ENCODE data around the gene RAP1A. TPM values are rescaled to one million over a fixed set of nuclear protein-coding genes. Genes with fewer than 3 reads are reported as not detected.

Gene RAP1A
- total RNA-seq, 4 donors from 2014 or later: 34.0 to 87.2 (median 57.7) TPM

GRCh38 chr1:111691886-111692285 is 72.3 kb downstream of the RAP1A start:
- Histone ChIP-seq H3K4me3 (no peak overlapping the region), H3K4me1 (peaks cover 0 to 21% (median 12%) of the 10 kb centered on the region in 4 donors), H3K9me3 (no peaks in the 10 kb centered on the region), H3K36me3 (peaks cover 0 to 20% (median 6%) of the 10 kb centered on the region in 4 donors), H3K27ac (no peak overlapping the region), H3K27me3 (no peaks in the 10 kb centered on the region)
- in situ Hi-C loops (cut with MboI; ENCODE audit: low pct_ligation_motif_present in 1 of 4, low pct_unique_long_range_greater_than_20kb in 1 of 4, low sequenced_read_pairs in 3 of 4): no loop called here
- intact Hi-C loops (cut with DNase I; ENCODE audit: low total_unique reads): no loop called here
- TF ChIP-seq POLR2AphosphoS5 (IDR thresholded peaks at IDR 0.05) (no peak), CTCF (IDR thresholded peaks at IDR 0.05) (no peak), POLR2A (IDR thresholded peaks at IDR 0.05) (no peak), EP300 (IDR thresholded peaks at IDR 0.05; ENCODE audit: low read depth) (no peak)
- no peak for DNase-seq
- 83 to 85% methylated on average over 1 of the region's 1 CpG for WGBS, 2 donors (ENCODE audit: low coverage in 1 of 2)

- Histone ChIP-seq H3K9me3 (no peaks in the 10 kb centered on the region), H3K36me3 (peaks cover 0 to 55% (median 26%) of the 10 kb centered on the region in 4 donors), H3K4me3 (no peak overlapping the region), H3K27me3 (no peaks in the 10 kb centered on the region), H3K4me1 (peaks cover 0 to 9% (median 4%) of the 10 kb centered on the region in 4 donors), H3K27ac (no peak overlapping the region)
- WGBS, 2 donors (ENCODE audit: low coverage in 1 of 2): 50 to 91% methylated on average over 1 of the region's 1 CpG
- TF ChIP-seq CTCF (IDR thresholded peaks at IDR 0.05): no peak
- no peak for TF ChIP-seq EP300 (IDR thresholded peaks at IDR 0.05; ENCODE audit: low read depth)
- no peak for TF ChIP-seq POLR2AphosphoS5 (IDR thresholded peaks at IDR 0.05)
- TF ChIP-seq POLR2A (IDR thresholded peaks at IDR 0.05): no peak
- intact Hi-C loops (cut with DNase I; ENCODE audit: low total_unique reads) (no loop called here), in situ Hi-C loops (cut with MboI; ENCODE audit: low pct_ligation_motif_present in 1 of 4, low pct_unique_long_range_greater_than_20kb in 1 of 4, low sequenced_read_pairs in 3 of 4) (no loop called here)
- DNase-seq: no peak
These were observed 76.2 kb downstream of the RAP1A start for GRCh38 chr1:111695801-111696200.

- no peak for DNase-seq
- intact Hi-C loops (cut with DNase I; ENCODE audit: low total_unique reads): no loop called here
- Histone ChIP-seq H3K27ac (no peak overlapping the region), H3K27me3 (no peaks in the 10 kb centered on the region), H3K36me3 (peaks cover 0 to 58% (median 28%) of the 10 kb centered on the region in 4 donors), H3K9me3 (no peaks in the 10 kb centered on the region), H3K4me1 (peaks cover 0 to 4% (median 2%) of the 10 kb centered on the region in 4 donors), H3K4me3 (no peak overlapping the region)
- TF ChIP-seq POLR2AphosphoS5 (IDR thresholded peaks at IDR 0.05) (no peak), EP300 (IDR thresholded peaks at IDR 0.05; ENCODE audit: low read depth) (no peak), CTCF (IDR thresholded peaks at IDR 0.05) (no peak), POLR2A (IDR thresholded peaks at IDR 0.05) (no peak)
- in situ Hi-C loops (cut with MboI; ENCODE audit: low pct_ligation_motif_present in 1 of 4, low pct_unique_long_range_greater_than_20kb in 1 of 4, low sequenced_read_pairs in 3 of 4): no loop called here
These were observed 76.7 kb downstream of the RAP1A start for GRCh38 chr1:111696330-111696729.

GRCh38 chr1:111699268-111699667 is 79.7 kb downstream of the RAP1A start:
- Histone ChIP-seq H3K27me3 (no peaks in the 10 kb centered on the region), H3K9me3 (no peaks in the 10 kb centered on the region), H3K4me3 (no peak overlapping the region), H3K4me1 (no peaks in the 10 kb centered on the region), H3K27ac (no peak overlapping the region), H3K36me3 (peaks cover 0 to 62% (median 32%) of the 10 kb centered on the region in 4 donors)
- TF ChIP-seq POLR2A (IDR thresholded peaks at IDR 0.05): no peak
- TF ChIP-seq CTCF (IDR thresholded peaks at IDR 0.05): no peak
- intact Hi-C loops (cut with DNase I; ENCODE audit: low total_unique reads) (no loop called here), in situ Hi-C loops (cut with MboI; ENCODE audit: low pct_ligation_motif_present in 1 of 4, low pct_unique_long_range_greater_than_20kb in 1 of 4, low sequenced_read_pairs in 3 of 4) (no loop called here)
- no peak for DNase-seq

Measured in transverse colon (tissue), 4 donors.